ENCODE data around the gene FLT3.

DNA sequence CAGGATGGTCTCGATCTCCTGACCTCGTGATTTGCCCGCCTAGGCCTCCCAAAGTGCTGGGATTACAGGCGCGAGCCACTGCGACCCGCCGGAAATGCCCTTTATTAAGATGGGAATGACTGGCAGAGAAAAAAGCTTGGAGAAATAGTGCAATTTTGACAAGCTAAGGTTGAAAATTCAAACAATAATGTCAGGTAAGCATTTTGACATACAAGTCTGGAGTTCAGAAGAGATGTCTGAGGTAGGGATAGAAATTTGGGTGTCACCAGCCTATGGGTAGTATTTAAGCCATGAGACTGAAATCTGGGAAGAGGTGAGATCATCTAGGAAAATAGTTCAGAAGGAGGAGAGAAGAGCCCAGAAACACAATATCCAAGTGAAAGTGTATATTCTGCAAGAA, 20.8 kb upstream of the FLT3 start:
- TF ChIP-seq EP300 (IDR thresholded peaks at IDR 0.05; ENCODE audit: borderline replicate concordance): no peak
- no peak for TF ChIP-seq YY1 (IDR thresholded peaks at IDR 0.05; ENCODE audit: low read depth)
- TF ChIP-seq NFIC (IDR thresholded peaks at IDR 0.05): no peak
- no peak for TF ChIP-seq CEBPB (IDR thresholded peaks at IDR 0.05)
- TF ChIP-seq, protein P1, sequence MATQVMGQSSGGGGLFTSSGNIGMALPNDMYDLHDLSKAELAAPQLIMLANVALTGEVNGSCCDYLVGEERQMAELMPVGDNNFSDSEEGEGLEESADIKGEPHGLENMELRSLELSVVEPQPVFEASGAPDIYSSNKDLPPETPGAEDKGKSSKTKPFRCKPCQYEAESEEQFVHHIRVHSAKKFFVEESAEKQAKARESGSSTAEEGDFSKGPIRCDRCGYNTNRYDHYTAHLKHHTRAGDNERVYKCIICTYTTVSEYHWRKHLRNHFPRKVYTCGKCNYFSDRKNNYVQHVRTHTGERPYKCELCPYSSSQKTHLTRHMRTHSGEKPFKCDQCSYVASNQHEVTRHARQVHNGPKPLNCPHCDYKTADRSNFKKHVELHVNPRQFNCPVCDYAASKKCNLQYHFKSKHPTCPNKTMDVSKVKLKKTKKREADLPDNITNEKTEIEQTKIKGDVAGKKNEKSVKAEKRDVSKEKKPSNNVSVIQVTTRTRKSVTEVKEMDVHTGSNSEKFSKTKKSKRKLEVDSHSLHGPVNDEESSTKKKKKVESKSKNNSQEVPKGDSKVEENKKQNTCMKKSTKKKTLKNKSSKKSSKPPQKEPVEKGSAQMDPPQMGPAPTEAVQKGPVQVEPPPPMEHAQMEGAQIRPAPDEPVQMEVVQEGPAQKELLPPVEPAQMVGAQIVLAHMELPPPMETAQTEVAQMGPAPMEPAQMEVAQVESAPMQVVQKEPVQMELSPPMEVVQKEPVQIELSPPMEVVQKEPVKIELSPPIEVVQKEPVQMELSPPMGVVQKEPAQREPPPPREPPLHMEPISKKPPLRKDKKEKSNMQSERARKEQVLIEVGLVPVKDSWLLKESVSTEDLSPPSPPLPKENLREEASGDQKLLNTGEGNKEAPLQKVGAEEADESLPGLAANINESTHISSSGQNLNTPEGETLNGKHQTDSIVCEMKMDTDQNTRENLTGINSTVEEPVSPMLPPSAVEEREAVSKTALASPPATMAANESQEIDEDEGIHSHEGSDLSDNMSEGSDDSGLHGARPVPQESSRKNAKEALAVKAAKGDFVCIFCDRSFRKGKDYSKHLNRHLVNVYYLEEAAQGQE (IDR thresholded peaks at IDR 0.05; ENCODE audit: low read depth): no peak
- TF ChIP-seq CREB1 (IDR thresholded peaks at IDR 0.05; ENCODE audit: low read depth): no peak
- no peak for TF ChIP-seq ZBTB7A (IDR thresholded peaks at IDR 0.05; ENCODE audit: low read depth)
- TF ChIP-seq RAD21 (IDR thresholded peaks at IDR 0.05; ENCODE audit: low read depth): no peak
- TF ChIP-seq, protein P2, sequence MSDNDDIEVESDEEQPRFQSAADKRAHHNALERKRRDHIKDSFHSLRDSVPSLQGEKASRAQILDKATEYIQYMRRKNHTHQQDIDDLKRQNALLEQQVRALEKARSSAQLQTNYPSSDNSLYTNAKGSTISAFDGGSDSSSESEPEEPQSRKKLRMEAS (IDR thresholded peaks at IDR 0.05): no peak
- TF ChIP-seq TCF12 (IDR thresholded peaks at IDR 0.05; ENCODE audit: low read depth): no peak
- no peak for TF ChIP-seq EGR1 (IDR thresholded peaks at IDR 0.05)
- no peak for TF ChIP-seq TAF1 (IDR thresholded peaks at IDR 0.05; ENCODE audit: low read depth)
- no peak for TF ChIP-seq TEAD4 (IDR thresholded peaks at IDR 0.05)
- TF ChIP-seq, protein P3, sequence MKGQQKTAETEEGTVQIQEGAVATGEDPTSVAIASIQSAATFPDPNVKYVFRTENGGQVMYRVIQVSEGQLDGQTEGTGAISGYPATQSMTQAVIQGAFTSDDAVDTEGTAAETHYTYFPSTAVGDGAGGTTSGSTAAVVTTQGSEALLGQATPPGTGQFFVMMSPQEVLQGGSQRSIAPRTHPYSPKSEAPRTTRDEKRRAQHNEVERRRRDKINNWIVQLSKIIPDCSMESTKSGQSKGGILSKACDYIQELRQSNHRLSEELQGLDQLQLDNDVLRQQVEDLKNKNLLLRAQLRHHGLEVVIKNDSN (IDR thresholded peaks at IDR 0.05): no peak

All from Ishikawa (cell line).